H7 (cell line): ENCODE measurements around the gene NRG4. TPM values are rescaled to one million over a fixed set of nuclear protein-coding genes. Genes with fewer than 3 reads are reported as not detected.
"Not testable (repeated sequence)": the region's sequence is repeated elsewhere in the genome, so short reads cannot be mapped to it uniquely, and the experiment has no call there.

Source experiments
- DNase-seq: peaks from one replicate; pipeline ENCODE4 v3.0.0; 2012
- H3K27me3 ChIP-seq: 2 replicates; pipeline ENCODE4 v1.6.0; 2011; ENCODE audit warnings: mild to moderate bottlenecking, low read length; ENCODE audit not compliant: control insufficient read depth, insufficient read depth
- H3K36me3 ChIP-seq: replicated peaks from 2 replicates; pipeline ENCODE4 v1.5.1; 2011; ENCODE audit warnings: low read length; ENCODE audit not compliant: control insufficient read depth, insufficient read depth
- H3K4me3 ChIP-seq: 2 replicates; pipeline ENCODE4 v1.5.1; 2011; ENCODE audit warnings: low read depth, mild to moderate bottlenecking, control low read depth, low read length, moderate library complexity; ENCODE audit not compliant: insufficient read depth
- total RNA-seq: library from RNA; depleted of rRNA; stranded (reverse); fragments of >200 nt; shearing (Covaris generic); gene quantifications from 2 replicates; pipeline ENCODE4 v1.2.3, GENCODE V29; 2014

The NRG4 gene
- total RNA-seq, 1 experiment from 2014 or later = 0.48 TPM

- no peak for DNase-seq
These were observed 85.3 kb downstream of the NRG4 start for GRCh38 chr15:75926931-75927330.

GRCh38 chr15:75925440-75925839, 86.8 kb downstream of the NRG4 start:
- Histone ChIP-seq H3K36me3 (peaks cover 2% of the 10 kb centered on the region), H3K27me3 (no peaks in the 10 kb centered on the region), H3K4me3 (no peak overlapping the region)
- no peak for DNase-seq

More at GRCh38 chr15:75926931-75927330, 85.3 kb downstream of the NRG4 start:
- H3K36me3 ChIP-seq = peaks cover 5% of the 10 kb centered on the region
- H3K4me3 ChIP-seq = no peak overlapping the region
- H3K27me3 ChIP-seq = no peaks in the 10 kb centered on the region

GRCh38 chr15:75924576-75924975, 87.6 kb downstream of the NRG4 start:
- Histone ChIP-seq H3K36me3 (peaks cover 2% of the 10 kb centered on the region; the same call in 1 of the 2 replicates), H3K4me3 (no peak overlapping the region), H3K27me3 (no peaks in the 10 kb centered on the region)
- DNase-seq = no peak

- peaks cover 2% of the 10 kb centered on the region; the same call in 1 of the 2 replicates for H3K36me3 ChIP-seq
These were observed 88.5 kb downstream of the NRG4 start for GRCh38 chr15:75923756-75924155.

DNA sequence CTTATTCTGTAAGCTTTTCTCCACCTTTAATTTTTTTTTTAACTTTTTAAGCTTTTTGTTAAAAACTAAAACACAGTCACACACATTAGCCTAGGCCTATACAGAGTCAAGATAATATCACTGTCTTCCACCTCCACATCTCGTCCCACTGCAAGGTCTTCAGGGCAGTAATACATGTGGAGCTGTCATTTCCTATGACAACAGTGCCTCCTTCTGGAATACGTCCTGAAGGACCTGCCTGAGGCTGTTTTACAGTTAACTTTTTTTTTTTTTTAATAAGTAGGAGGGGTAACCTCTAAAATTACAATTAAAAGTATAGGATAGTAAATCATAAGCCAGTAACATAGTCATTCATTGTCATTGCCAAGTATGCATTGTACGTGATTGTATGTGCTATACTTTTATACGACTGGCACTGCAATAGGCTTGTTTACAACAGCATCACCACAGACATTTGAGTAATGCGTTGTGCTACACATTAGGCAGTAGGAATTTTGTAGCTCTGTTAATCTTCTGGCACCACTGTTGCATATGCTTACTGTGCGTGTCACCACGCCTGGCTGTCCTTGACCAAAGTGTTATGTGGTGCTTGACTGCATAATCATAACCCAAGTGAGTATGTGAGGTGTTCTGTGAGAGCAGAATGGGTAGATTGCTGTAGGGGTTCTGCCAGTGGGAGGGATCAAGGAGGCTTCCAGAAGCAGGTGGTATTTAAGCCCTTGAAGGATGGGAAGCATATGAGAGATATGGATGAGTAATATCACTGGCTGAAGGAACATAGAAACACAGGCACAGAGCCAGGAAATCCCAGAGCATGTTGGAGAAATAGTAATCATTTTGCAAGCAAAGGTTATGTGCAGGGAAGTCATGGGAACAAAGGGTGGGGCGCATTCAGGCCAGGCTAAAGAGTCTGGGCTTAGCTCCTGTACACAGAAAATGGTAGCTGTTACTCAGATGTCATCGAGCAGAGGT, 90.2 kb downstream of the NRG4 start:
- H3K36me3 ChIP-seq = peaks cover 6% of the 10 kb centered on the region
- no peaks in the 10 kb centered on the region for H3K27me3 ChIP-seq
- DNase-seq = no peak
- H3K4me3 ChIP-seq = no peak overlapping the region

More at GRCh38 chr15:75923756-75924155, 88.5 kb downstream of the NRG4 start:
- Histone ChIP-seq H3K27me3 (no peaks in the 10 kb centered on the region), H3K4me3 (no peak overlapping the region)
- no peak for DNase-seq

- Histone ChIP-seq H3K27me3 (no peaks in the 10 kb centered on the region), H3K4me3 (no peak overlapping the region), H3K36me3 (peaks cover 6% of the 10 kb centered on the region)
- no peak for DNase-seq
These were observed 92.1 kb downstream of the NRG4 start for GRCh38 chr15:75920079-75920478.

GRCh38 chr15:75918135-75918534, 94.1 kb downstream of the NRG4 start:
- Histone ChIP-seq H3K27me3 (no peaks in the 10 kb centered on the region), H3K4me3 (no peak overlapping the region), H3K36me3 (peaks cover 12% of the 10 kb centered on the region)
- DNase-seq = no peak

- H3K36me3 ChIP-seq = peaks cover 12% of the 10 kb centered on the region
- no peaks in the 10 kb centered on the region for H3K27me3 ChIP-seq
- H3K4me3 ChIP-seq = no peak overlapping the region
- DNase-seq = no peak
These were observed 95.2 kb downstream of the NRG4 start for GRCh38 chr15:75916978-75917377.

DNA sequence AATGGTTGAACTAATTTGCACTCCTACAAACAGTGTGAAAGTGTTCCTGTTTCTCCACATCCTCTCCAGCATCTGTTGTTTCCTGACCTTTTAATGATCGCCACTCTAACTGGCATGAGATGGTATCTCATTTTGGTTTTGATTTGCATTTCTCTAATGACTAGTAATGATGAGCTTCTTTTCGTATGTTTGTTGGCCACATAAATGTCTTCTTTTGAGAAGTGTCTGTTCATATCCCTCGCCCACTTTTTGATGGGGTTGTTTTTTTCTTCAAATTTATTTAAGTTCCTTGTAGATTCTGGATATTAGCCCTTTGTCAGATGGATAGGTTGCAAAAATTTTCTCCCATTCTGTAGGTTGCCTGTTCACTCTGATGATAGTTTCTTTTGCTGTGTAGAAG, 101.9 kb downstream of the NRG4 start:
- H3K36me3 ChIP-seq = peaks cover 14% of the 10 kb centered on the region
- not testable (repeated sequence) for H3K4me3 ChIP-seq, H3K27me3 ChIP-seq, DNase-seq

DNA sequence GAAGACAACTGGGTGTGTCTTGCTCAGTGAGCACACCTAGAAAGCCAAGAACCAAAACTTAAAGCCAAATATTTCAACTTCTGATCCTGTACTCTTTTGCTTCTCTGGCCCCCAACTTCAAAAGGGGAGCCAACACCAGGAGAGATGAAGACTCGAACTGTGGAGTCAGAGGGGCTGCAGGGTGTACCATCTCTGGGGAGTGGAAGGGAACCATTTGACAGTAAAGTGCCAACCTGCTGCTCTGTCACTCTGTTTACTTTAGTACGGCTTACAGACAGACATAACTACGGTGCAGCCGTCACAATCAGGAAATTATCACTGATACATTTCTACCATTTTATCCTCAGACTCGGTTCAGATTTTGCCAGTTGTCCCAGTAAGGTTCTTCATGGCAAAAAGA, 107.0 kb downstream of the NRG4 start:
- DNase-seq = no peak
- no peak overlapping the region for H3K4me3 ChIP-seq
- no peaks in the 10 kb centered on the region for H3K27me3 ChIP-seq
- peaks cover 10% of the 10 kb centered on the region for H3K36me3 ChIP-seq

DNA sequence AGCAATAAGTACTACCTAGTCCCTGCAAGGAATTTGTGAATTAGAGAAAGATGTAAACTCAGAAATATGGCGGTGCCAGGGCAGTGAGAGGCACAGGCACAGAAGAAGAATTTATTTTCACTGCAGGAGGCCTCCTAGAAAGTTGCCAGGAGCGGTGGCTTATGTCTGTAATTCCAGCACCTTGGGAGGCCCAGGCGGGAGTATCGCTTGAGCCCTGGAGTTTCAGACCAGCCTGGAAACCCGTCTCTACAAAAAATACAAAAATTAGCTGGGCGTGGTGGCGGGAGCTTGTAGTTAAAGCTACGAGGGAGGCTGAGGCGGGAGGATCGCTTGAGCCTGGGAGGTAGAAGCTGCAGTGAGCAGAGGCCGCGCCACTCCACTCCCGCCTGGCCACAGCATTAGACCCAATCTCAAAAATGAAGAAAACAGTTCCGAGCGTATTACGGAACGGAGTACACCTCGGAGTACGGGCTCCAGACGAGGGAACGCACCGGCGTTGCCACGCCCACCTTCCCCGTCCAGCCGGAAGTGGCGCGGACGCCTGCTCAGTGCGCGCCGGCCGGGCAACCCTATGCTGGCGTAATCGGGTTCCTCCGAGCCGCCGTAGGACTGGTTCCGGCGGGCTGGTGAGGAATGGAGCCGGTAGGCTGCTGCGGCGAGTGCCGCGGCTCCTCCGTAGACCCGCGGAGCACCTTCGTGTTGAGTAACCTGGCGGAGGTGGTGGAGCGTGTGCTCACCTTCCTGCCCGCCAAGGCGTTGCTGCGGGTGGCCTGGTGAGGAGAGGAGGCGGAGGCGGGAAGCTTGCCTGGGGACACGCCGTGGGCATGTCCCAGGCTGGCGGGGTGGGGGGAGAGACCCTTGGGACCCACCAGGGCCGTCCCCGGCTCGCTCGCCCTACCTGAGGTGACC, 108.6 kb downstream of the NRG4 start, which contains the start of gene FBXO22:
TSS of gene FBXO22 (plus strand) at position 548 of the 909 bp plus-strand sequence. CDS start at position 634, 86 bp downstream.
- peaks cover 10% of the 10 kb centered on the region for H3K36me3 ChIP-seq
- peak; percentile 89 for DNase-seq

GRCh38 chr15:75902129-75902557, 110.1 kb downstream of the NRG4 start:
- no peak overlapping the region for H3K4me3 ChIP-seq
- peaks cover 10% of the 10 kb centered on the region for H3K36me3 ChIP-seq
- peak; percentile 45 for DNase-seq
- H3K27me3 ChIP-seq = no peaks in the 10 kb centered on the region

More for the DNA sequence above, 108.6 kb downstream of the NRG4 start, which contains the start of gene FBXO22:
- Histone ChIP-seq H3K27me3 (no peaks in the 10 kb centered on the region), H3K4me3 (peak within 1 kb of the TSS; percentile 96)

DNA sequence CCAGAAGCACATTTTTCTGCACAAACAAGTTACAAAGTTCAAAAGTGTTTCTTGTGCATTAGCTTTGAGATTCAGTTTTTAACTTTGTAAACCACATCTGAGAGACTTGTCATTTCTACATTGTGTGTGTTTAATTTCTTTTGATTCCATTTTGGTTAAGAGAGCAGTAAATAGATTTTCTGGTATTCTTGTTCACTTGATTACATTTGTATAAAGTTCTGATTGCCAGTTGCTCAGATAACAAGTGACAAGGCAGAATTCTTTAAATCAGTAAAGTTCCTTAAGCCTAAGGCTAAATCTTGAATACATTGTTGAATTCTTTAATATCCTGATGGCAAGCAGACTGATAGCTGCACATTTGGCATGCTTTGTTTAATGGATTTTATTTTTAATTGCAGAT, 111.6 kb downstream of the NRG4 start:
- no peak overlapping the region for H3K4me3 ChIP-seq
- no peaks in the 10 kb centered on the region for H3K27me3 ChIP-seq
- DNase-seq = no peak
- peaks cover 5% of the 10 kb centered on the region for H3K36me3 ChIP-seq

DNA sequence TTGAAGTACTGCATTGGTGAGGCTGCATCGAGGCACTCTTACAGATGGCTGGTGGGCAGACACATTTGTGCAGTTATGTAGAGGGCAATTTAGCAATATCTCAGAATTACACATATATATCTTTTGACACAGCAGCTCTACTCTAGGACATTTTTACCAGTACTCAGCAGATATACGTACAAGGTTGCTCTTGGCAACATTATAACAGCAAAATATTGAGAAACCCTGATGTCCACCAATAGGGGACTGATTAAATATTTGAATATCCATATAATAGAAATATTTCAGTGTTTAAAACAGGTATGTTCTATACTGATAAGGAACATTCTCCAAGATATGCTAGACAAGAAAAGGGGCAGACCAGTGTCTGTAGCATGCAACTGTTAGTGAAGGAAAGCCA, 116.5 kb downstream of the NRG4 start:
- no peak overlapping the region for H3K4me3 ChIP-seq
- peaks cover 6% of the 10 kb centered on the region for H3K36me3 ChIP-seq
- no peak for DNase-seq
- H3K27me3 ChIP-seq = no peaks in the 10 kb centered on the region
